T-helper 9 cell (primary cell): Measurements from ENCODE around the gene NUP43.
"Not testable (repeated sequence)": the region's sequence is repeated elsewhere in the genome, so short reads cannot be mapped to it uniquely, and the experiment has no call there.

Experiments used
- DNase-seq: peaks from one replicate; pipeline ENCODE4 v3.0.0-alpha.2; 2020

NUP43 gene

DNA sequence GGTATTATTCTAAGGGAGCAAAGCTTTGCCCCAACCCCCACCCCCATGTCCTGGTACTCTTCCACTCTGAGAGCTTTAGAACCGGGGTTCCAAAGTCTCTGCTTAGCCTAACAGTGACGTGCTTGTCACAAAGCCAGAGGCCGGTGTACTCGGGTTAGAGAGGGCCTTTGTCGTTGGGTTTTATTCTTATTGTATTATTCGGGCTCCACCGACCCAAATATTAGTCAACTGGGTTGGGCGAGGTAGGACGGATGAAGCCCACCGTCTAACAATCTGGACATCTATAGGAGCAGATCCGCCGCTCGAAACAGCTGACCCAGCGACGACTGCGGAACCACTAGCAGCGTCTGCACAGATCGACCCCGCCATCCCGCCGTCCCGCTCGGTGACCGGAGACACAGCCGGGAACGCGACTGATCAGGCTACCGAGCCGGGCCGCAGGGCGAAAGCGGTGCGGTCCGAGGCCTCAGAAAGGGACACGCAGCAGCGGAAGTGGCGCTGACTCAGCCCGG is 2.8 kb upstream of the NUP43 start:
- not testable (repeated sequence) for DNase-seq

DNA sequence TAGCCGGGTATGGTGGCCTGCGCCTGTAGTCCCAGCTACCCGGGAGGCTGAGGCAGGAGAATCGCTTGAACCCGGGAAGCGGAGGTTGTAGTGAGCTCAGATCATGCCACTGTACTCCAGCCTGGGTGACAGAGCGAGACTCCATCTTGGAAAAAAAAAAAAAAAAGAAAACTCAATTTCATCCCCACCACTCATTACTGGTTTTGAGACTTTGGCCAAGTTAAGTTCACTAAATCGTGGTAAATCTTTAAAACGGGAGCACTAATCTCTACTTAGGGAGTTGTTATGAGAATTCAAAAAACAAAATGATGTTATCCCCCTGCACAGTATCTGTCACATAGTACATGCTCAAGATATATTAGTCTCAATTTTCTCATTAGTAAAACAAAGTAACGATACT is 1.1 kb downstream of the NUP43 start:
- not testable (repeated sequence) for DNase-seq

DNA sequence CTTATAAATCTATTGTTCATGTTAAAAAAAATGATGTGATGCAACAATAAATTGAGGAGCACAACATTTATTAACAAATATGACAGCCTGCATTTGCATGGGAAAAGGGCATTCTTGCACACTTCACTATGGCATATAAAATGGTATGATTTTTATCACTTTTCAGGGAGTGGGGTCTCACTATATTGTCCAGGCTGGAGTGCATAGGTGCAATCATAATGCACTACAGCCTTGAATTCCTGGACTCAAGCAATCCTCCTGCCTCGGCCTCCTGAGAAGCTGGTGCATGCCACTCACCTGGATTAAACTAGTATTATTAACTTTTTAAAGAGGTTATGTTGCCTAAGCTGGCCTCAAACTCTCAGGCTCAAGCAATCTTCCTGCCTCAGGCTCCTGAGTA is 11.4 kb downstream of the NUP43 start:
- no peak for DNase-seq

DNA sequence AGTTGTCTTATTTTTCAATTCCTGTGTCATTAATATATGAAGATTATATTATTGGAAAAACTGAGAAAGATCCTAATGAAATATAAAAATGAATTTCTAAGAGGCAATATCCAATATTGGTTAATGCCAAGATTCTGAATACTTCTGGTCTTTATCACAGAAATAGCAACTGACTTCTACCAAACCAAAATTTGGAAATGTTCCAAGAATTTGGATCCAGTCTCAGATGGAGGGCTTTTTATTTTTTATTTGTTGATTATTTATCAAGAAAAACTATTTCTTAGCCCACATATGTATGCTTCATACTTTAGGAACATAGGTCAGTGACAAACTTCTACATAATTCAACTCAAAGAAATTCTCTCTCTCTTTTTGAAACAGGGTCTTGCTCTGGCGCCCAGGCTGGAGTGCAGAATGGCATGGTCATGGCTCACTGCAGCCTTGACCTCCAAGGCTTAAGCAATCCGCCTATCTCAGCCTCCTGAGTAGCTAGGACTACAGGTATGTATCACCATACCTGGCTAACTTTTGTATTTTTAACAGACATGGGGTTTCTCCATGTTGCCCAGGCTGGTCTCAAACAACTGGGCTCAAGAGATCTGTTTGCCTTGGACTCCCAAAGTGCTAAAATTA is 13.1 kb downstream of the NUP43 start:
- DNase-seq: no peak

DNA sequence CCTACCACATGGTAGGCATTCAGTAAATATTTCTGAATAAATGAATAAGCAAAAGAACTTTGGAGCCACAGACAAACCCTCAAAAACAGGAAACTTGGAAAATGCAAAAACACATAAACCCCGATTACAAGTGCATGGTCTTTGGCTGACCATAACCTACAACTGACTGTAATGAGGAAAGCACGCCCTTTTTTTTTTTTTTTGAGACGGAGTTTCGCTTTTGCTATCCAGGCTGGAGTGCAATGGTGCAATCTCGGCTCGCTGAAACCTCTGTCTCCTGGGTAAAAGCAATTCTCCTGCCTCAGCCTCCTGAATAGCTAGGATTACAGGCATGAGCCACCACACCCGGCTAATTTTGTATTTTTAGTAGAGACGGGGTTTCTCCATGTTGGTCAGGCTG is 16.5 kb downstream of the NUP43 start:
- DNase-seq: no peak

DNA sequence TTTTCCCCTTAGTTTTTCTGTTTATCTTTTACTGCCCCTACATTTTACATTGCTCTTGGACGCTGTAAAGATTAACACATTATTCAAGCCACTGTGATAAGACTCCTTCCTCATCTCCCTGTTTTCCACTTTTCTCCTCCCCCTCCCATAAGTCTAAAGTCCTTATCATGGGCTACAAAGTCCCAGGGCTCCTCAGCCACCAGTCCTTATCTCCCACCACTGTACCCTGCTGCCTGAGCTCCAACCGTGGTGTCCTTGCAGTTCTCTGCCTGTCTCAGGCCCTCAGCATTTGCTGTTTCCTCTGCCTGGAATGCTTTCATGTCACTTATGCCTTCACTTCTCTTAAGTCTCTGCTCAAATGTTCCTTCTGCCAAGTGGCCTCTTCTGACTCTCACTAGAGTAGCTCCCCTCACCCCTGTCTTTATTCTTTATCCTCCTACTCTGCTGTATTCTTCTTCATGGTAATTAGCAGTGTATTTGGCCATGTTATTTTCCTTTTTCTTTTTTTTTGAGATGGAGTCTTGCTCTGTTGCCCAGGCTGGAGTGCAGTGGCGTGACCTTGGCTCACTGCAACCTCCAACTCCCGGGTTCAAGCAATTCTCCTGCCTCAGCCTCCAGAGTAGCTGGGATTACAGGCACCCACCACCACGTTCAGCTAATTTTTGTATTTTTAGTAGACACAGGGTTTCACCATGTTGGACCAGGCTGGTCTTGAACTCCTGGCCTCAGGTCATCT is 17.7 kb downstream of the NUP43 start:
- no peak for DNase-seq

DNA sequence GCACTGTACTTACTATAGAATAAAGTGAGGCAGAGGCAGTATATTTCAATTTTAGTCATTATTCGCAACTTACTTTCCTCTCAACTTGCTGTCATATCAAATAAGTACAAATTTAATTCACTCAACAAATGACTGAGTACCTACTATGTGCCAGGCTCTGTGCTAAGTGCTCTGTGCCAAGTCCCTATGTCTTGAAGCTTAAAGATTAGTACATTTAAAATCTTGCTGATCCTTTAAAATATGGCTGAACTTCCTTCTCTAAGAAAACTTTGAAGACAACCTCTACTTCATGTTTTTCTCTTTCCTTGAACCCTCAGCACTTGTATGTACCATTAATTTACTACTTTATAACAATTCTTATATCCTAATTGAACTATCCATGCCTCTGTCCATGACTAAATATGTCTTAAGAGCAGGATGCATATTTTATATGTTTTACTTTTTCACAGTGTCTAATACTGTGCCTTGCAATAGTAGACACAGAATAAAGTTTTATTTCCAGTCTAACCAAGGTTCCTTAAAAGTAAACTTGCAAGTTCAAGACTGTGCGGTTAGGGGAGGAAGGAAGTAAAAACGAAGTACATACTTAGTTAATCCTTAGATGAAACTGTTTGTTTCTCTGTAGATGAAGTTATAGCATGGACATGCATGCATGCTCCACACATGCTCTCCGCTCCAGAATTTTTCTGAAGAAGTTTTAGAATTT is 18.4 kb downstream of the NUP43 start:
- no peak for DNase-seq

DNA sequence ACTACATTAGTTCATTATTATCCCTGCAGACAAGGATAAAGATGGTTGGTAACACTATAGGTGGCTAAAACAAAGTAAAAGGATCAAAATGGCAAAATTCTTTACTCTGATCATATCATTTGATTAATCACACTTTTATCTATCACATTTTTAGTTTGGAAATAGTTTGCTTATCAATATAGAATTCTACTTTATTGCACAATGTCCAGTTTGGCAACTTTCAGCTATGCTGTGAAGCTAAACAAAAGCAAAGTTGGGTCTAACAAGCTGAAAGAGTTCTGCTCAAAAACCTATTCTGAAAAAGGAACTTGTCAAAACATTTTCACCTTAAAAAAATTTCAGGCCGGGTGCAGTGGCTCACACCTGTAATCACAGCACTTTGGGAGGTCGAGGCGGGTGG is 20.5 kb downstream of the NUP43 start:
- DNase-seq: no peak

DNA sequence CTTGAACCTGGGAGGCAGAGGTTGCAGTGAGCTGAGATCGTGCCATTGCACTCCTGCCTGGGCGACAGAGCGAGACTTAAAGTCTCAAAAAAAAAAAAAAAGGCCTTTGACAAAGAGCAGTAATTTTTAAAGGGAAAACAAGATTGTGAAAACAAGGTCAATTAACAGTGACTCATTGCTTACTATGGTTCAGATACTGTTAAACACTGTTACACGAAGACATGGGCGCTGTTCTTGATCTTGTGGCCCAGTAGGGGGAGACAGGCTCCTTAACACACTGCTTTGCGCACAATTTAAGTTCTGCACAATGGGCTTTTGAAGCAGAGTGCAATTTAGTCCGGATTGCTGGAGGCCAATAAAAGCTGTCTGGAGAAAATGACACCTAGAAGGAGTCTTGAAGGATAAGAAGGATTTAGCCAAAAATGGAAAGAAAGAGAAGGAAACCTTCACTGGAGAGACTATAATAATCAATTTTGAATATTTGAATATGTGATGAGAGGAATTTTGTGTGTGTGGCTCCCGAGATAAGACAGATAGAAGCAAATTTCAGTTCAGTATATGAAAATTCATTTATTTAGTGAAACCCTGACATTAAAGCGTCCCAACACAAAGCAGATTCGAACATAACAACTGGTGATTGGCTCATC is 22.4 kb downstream of the NUP43 start:
- DNase-seq: peak; percentile 9

DNA sequence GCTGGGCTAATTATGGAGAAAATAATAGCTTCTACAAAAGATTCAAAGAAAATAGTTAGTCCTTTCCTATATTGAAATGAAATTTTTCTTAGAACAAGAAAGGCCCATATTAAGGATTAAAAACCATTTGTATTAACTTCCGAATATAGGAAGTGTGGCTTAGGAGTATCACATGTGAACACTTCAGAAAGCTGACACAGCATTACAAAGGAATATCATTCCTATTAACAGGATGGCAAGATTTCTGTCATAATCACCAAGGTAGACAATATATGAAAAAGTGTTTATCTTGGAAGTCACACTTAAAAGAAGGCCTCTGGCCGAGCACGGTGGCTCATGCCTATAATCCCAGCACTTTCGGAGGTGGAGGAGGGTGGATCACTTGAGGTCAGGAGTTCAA is 23.1 kb downstream of the NUP43 start:
- no peak for DNase-seq

DNA sequence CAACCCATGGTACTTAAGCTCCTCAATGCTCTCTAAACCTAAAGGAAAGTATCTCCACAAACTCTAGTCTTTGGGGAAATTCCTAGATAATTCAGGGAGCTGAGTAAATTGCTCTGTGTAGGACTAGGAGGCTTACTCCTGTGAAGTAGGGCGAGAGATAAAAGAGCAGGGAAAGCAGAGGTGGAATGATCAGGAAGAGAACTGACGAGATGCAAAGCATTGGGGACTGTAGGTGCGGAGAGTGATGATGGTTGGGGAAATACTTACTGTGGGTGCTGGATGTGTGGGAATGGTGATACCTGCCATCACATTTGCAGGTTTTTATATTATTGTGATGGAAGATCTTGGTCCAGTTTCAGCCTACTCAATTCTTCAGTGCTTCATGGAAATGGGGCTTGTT is 26.8 kb downstream of the NUP43 start:
- no peak for DNase-seq

DNA sequence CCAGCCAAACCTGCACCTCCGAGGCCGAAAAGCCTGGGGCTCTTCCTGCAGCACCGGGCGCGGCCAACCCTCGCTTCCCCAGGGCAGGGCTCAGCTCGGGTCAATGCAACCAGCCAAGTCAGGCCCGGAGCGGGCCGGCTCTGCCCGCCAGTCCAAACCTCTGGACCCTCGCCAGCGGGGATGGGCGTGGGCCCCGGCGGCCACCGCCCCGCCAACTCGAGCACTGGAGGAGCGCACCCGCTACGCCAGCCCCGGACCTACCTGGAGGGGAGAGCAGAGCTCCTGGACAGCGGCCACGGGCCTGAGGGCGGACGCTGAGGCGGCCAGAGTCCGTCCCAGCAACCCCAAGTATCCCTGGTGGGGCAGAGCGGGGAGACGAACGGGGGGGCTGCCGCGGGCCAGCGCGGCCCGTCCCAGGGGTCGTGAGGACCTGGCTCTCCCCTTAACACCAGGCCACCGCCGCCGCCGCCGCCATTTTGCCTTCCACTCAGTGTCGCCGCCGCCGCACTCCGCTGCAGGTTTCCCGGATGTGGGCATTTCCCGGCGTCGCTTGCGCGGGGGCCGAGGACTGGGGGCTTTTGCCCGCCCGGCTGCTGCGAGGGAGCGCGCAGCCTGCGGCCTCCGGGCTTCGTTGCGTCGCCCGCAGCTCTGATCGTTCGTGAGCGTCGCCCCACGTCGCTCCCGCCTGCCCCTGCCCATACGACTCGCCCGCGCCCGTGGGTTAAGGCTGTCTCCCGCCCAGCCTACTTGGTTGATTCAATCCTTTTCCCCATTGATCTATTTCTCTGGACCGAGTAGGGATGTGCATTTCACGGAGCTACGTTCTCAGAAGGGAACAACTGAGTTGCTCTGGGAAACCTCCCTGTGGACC is 28.5 kb downstream of the NUP43 start, which contains the start of gene LATS1:
Gene LATS1, minus strand, starts transcription at position 514 of the 871 bp plus-strand sequence. CDS start 15,975 bp downstream, outside the sequence.
- peak; percentile 93 for DNase-seq

DNA sequence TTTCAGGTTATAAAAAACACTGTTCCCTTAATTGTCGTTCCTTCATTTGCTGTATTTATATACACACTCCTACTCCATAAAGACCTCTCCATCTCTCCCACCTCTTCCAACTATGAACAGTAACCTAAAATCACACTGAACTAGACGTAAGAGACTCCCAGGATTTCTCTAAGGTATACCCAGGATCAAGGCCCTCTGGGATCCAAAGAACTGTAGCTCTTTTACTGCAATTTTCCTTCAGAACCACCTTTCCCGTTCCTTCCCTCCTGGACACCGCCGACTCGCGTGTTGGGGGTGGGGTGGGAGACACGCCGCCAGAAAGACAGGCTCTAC is 29.1 kb downstream of the NUP43 start:
- DNase-seq: no peak

DNA sequence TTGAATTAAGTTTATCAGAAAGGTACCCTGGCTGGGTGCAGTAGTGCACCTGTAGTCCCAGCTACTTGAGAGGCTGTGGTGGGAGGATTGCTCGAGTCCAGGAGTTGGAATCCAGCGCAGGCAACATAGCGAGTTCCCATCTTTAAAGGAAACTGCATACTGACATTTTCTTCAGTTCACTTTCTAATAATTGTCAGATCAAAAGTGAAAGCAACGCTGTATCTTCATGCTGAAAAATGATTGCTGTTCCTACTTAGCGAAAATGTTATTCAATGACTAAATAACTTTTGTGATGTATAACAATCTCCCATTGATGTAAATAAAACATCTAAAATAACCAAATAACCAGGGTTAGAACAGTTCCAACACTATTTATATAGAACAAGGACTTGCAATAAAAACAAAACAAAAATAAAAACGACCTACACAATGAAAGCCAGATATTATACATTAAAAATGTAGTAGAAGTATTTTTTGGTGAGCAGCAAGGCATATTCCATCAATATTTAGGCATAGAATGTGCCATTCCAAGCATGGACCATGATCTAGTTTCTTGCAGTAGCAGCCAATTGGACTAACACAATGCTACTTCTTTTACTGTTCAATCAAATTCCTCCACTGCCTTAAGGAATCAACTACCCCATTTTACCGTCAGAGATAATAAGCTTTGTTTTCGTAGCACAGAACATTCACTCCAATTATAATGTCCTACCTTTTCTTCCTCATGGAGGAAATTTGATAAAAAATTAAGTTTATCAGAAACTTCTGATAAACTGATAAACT is 30.0 kb downstream of the NUP43 start:
- no peak for DNase-seq

DNA sequence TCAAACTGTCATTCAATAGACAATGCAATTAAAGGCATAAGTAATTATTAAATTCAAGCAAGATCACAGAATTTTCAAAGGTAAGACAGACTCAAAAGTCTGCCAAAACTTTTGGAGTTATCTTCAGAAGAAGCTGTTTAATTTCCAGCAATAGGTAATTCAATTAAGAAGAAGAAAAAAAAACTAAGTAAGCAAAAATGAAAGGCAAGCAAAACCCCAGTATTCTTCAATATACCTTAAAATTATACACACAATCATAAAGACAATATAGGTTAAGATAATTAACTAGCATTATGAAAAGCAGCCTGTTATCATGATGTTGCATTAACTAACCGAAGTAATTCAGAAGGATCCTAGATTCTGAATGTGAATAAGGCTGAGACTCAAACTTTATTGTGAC is 31.9 kb downstream of the NUP43 start:
- DNase-seq: no peak

DNA sequence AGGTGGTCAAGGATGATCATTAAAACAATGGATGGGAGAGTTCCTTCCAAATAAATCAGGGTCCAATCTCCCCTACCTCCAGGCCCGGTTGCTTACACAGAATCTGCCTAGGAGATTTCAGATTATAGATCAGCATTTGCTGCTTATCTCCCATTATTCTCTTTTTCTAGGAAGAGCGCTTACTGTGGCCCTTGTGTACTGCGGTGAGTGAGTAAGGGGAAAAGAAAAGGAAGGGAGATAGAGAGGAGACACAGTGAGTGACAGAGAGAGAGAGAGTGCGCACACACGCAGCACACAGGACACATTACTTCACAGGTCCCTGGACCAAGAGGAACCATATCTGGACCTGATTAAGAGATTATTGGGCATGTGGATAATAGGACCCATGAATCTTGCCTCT is 34.6 kb downstream of the NUP43 start:
- DNase-seq: no peak

DNA sequence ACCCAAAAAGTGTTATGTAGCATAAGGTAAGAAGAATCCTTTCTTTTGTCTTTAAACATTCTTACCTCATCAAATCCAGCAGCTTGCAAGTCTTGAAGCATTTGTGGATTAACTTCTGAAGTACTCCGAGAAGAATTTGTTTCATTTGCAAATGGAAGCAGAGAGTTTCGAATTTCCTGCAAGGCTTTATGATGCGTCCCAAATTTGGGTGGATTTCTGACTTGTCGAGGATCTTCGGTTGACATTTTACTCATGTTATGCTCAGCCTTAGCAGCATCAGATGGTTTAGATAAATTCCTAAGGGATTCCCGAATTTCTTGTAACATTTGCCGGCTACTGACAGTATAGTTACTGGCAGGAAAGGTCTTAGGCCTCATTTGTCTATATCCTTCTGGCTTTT is 44.6 kb downstream of the NUP43 start:
- no peak for DNase-seq

DNA sequence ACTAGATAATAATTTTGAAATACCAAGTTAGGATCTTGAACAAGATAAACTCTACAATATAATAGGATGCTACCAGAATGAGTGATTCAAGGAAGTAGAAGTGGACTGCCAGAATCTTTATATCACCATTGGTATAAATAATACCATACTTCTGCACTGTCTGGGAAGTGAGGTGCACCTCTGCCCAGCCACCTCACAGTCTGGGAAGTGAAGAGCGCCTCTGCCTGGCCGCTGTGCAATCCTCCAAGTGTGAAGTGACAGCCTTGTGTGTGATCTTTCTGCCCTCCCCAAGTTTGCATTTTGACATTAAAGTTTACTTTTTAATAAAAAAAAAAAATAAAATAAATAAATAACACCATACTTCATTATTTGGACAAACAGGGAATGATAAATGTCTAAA is 47.2 kb downstream of the NUP43 start:
- DNase-seq: no peak

DNA sequence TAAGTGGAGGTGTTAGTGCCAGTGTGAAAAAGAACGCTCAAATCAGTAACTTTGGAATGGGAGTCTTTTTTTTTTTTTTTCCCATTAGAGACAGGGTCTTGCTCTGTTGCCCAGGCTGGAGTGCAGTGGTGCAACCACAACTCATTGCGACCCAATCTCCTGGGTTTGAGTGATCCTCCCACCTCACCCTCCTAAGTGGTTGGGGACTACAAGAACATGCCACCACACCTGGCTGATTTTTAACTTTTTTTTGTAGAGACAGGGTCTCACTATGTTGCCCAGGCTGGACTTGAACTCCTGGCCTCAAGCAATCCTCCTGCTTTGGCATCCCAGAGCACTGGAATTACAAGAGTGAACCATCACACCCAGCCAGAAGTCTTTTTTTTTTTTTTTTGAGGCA is 48.2 kb downstream of the NUP43 start:
- DNase-seq: no peak

DNA sequence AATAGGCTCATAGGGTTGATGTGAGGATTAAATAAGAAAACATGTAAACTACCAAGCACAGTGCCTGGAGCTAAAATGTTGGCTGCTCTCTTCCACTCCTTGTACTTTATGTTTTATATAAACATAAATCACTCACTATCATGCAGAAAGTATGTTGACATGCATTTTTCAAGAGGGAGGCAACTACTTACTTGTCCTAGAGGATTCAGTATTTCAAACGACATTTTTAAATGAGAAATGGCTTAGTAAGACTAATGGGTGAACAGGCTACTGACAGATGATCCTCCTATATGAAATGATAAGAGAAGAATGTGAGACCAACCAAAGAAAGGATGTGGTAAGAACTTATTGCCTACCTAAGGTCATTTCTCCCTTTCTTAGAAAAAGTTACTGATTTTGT is 49.4 kb downstream of the NUP43 start:
- no peak for DNase-seq

DNA sequence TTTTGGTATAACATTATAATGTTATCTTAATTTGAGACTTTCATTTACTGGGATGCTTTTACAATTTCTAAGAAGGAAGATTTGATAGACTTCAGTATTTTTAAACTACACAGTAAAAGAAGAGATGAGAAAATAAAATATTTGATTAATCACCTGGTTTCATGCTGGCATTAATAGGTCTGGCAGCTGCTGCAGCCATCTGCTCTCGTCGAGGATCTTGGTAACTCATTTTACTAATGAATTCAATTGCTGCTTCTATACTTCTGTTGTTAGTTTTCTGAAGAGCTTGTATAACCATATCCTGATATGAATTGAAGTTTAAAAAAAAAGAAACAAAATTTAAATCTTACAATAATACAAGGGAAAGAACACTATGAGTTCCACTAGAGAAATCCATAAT is 51.4 kb downstream of the NUP43 start:
- no peak for DNase-seq

DNA sequence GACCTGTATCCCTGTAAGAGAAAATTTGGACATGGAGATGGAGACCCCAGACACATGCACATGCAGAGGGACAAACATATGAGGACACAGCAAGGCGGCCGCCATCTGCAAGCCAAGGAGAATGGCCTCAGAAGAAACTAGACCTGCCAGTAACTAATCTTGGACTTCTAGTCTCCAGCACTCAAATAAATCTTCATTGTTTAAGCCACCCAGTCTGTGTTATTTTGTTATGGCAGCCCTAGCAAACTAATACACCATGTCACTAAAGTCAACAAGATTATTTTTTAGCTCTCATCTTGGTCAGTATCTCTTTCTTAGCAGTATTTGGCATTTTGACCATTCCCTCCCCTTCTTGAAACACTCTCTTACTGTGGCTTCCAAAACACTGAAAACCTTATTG is 55.1 kb downstream of the NUP43 start:
- no peak for DNase-seq
